GM12891 (cell line): Measurements from ENCODE around the gene PSMD14. TPM values are rescaled to one million over a fixed set of nuclear protein-coding genes. Genes with fewer than 3 reads are reported as not detected.
"Not testable (repeated sequence)": the region's sequence is repeated elsewhere in the genome, so short reads cannot be mapped to it uniquely, and the experiment has no call there.

Experiments
- DNase-seq: peaks from one replicate; pipeline ENCODE4 v3.0.0; 2011; ENCODE audit warnings: low spot score; ENCODE audit not compliant: insufficient read length
- FAIRE-seq: peaks from 2 replicates; lab custom pipeline; 2011; peaks lifted over from hg19 to GRCh38; lab: Jason Lieb, UNC
- PAX5 ChIP-seq: IDR thresholded peaks from 2 replicates; pipeline ENCODE4 v1.6.1; 2011; ENCODE audit warnings: low read length, moderate library complexity, mild to moderate bottlenecking; ENCODE audit not compliant: insufficient read depth, severe bottlenecking
- POLR2A ChIP-seq: IDR thresholded peaks from 2 replicates; pipeline ENCODE4 v1.6.1; 2011; ENCODE audit warnings: low read depth, low read length, control low read depth
- POLR2AphosphoS5 ChIP-seq: IDR thresholded peaks from 2 replicates; pipeline ENCODE4 v1.6.1; 2011; ENCODE audit warnings: low read depth, low read length, control low read depth
- POU2F2 ChIP-seq: IDR thresholded peaks from 2 replicates; pipeline ENCODE4 v1.6.1; 2011; ENCODE audit warnings: low read depth, mild to moderate bottlenecking, control low read depth, low read length, moderate library complexity
- SPI1 ChIP-seq: IDR thresholded peaks from 2 replicates; pipeline ENCODE4 v1.6.1; 2011; ENCODE audit warnings: low read depth, low read length, control low read depth
- TAF1 ChIP-seq: IDR thresholded peaks from 2 replicates; pipeline ENCODE4 v1.6.1; 2011; ENCODE audit warnings: low read depth, low read length, control low read depth
- polyA plus RNA-seq: library from polyadenylated mRNA; unstranded; fragments of >200 nt; gene quantifications from one replicate; pipeline ENCODE4 v1.2.1, GENCODE V29; 2012; ENCODE audit warnings: low read depth, missing spikeins, inconsistent platforms; ENCODE audit not compliant: missing spikeins

The PSMD14 gene
- 66.5 TPM for polyA plus RNA-seq

- TF ChIP-seq SPI1 (no peak), POU2F2 (peak; percentile 82), TAF1 (peak; percentile 80; the same call in 1 of the 2 replicates), POLR2AphosphoS5 (peak; percentile 85), POLR2A (peak; percentile 90), PAX5 (no peak)
- FAIRE-seq: peak; percentile 93
These were observed at the start of gene PSMD14 for GRCh38 chr2:161308178-161308955. PSMD14 (plus strand) TSS chr2:161308425; CDS start chr2:161318826, 10,401 bp downstream.

GRCh38 chr2:161265874-161266273 is 42.4 kb upstream of the PSMD14 start:
- TF ChIP-seq POLR2AphosphoS5: no peak
- TF ChIP-seq POLR2A: no peak
- no peak for TF ChIP-seq TAF1
- TF ChIP-seq SPI1: no peak
- no peak for TF ChIP-seq POU2F2
- no peak for TF ChIP-seq PAX5
- FAIRE-seq (no peak), DNase-seq (no peak)

More at GRCh38 chr2:161308178-161308955, at the start of gene PSMD14:
- peak; percentile 56 for DNase-seq

GRCh38 chr2:161269111-161269510 is 39.1 kb upstream of the PSMD14 start:
- no peak for FAIRE-seq
- no peak for DNase-seq
- TF ChIP-seq TAF1: no peak
- TF ChIP-seq POLR2A: no peak
- no peak for TF ChIP-seq POLR2AphosphoS5
- TF ChIP-seq PAX5: no peak
- TF ChIP-seq POU2F2: no peak
- TF ChIP-seq SPI1: no peak

GRCh38 chr2:161273038-161273760 is 35.0 kb upstream of the PSMD14 start:
- FAIRE-seq: peak; percentile 70

GRCh38 chr2:161278564-161279229 is 29.5 kb upstream of the PSMD14 start:
- DNase-seq (peak; percentile 51), FAIRE-seq (peak; percentile 56)

More at GRCh38 chr2:161273038-161273760, 35.0 kb upstream of the PSMD14 start:
- no peak for DNase-seq
- no peak for TF ChIP-seq POLR2A

- FAIRE-seq: not testable (repeated sequence)
These were observed 28.9 kb upstream of the PSMD14 start for GRCh38 chr2:161279230-161279815.

GRCh38 chr2:161280906-161281323 is 27.3 kb upstream of the PSMD14 start:
- FAIRE-seq, DNase-seq: not testable (repeated sequence)

More at GRCh38 chr2:161279230-161279815, 28.9 kb upstream of the PSMD14 start:
- DNase-seq: not testable (repeated sequence)

GRCh38 chr2:161281615-161282310 is 26.5 kb upstream of the PSMD14 start:
- DNase-seq, FAIRE-seq: not testable (repeated sequence)

GRCh38 chr2:161282311-161282644 is 25.9 kb upstream of the PSMD14 start:
- not testable (repeated sequence) for DNase-seq, FAIRE-seq

- FAIRE-seq (no peak), DNase-seq (no peak)
- TF ChIP-seq POLR2AphosphoS5 (no peak), POU2F2 (no peak)
These were observed 24.3 kb upstream of the PSMD14 start for GRCh38 chr2:161283926-161284325.

- FAIRE-seq: no peak
- TF ChIP-seq POLR2A (no peak), PAX5 (no peak), POU2F2 (no peak), SPI1 (no peak), TAF1 (no peak), POLR2AphosphoS5 (no peak)
- no peak for DNase-seq
These were observed 4.6 kb upstream of the PSMD14 start for GRCh38 chr2:161303535-161304050.
